ENCODE results near the gene TMEM38B. TPM values are rescaled to one million over a fixed set of nuclear protein-coding genes. Genes with fewer than 3 reads are reported as not detected.

Gene TMEM38B
- total RNA-seq, 3 donors from 2014 or later (not counting 1 experiment from before 2014, with no cell fraction given): 5.7 to 8.0 (median 8.0) TPM

GRCh38 chr9:105679257-105680022 lies 14.9 kb upstream of the TMEM38B start:
- H3K9me3 ChIP-seq (ENCODE audit: control insufficient read depth, insufficient read depth, low read length): no peaks in the 10 kb centered on the region
- Mint-ChIP-seq H3K4me1 (no peaks in the 10 kb centered on the region), H3K27me3 (ENCODE audit: low read depth in 2 of 2) (peaks cover 0 to 6% of the 10 kb centered on the region in 2 donors), H3K36me3 (no peaks in the 10 kb centered on the region), H3K27ac (no peak overlapping the region), H3K9me3 (no peaks in the 10 kb centered on the region), H3K4me3 (no peak overlapping the region)
- intact Hi-C loops (cut with micrococcal nuclease): no loop called here
- no peaks in the 10 kb centered on the region for H3K36me3 ChIP-seq (ENCODE audit: control insufficient read depth, insufficient read depth, low read length)
- no peak overlapping the region for H3K27ac ChIP-seq (ENCODE audit: low read length)
- TF ChIP-seq CTCF (IDR thresholded peaks at IDR 0.05): no peak
- H3K27me3 ChIP-seq (ENCODE audit: control insufficient read depth, insufficient read depth, low read length): no peaks in the 10 kb centered on the region
- 97% methylated on average over 7 of the region's 8 CpGs for WGBS (ENCODE audit: insufficient coverage)
- no peak for DNase-seq
- no peak for ATAC-seq
- no peaks in the 10 kb centered on the region for H3K4me1 ChIP-seq (ENCODE audit: control insufficient read depth, insufficient read depth, low read length)
- H3K4me3 ChIP-seq (ENCODE audit: low read length): no peak overlapping the region

GRCh38 chr9:105681313-105681712 lies 13.0 kb upstream of the TMEM38B start:
- WGBS (ENCODE audit: insufficient coverage): 100% methylated on average over 2 of the region's 2 CpGs
- no peaks in the 10 kb centered on the region for H3K36me3 ChIP-seq (ENCODE audit: control insufficient read depth, insufficient read depth, low read length)
- intact Hi-C loops (cut with micrococcal nuclease): no loop called here
- no peak for TF ChIP-seq CTCF (IDR thresholded peaks at IDR 0.05)
- H3K4me3 ChIP-seq (ENCODE audit: low read length): no peak overlapping the region
- H3K9me3 ChIP-seq (ENCODE audit: control insufficient read depth, insufficient read depth, low read length): no peaks in the 10 kb centered on the region
- no peaks in the 10 kb centered on the region for H3K27me3 ChIP-seq (ENCODE audit: control insufficient read depth, insufficient read depth, low read length)
- no peaks in the 10 kb centered on the region for H3K4me1 ChIP-seq (ENCODE audit: control insufficient read depth, insufficient read depth, low read length)
- Mint-ChIP-seq H3K36me3 (no peaks in the 10 kb centered on the region), H3K27ac (no peak overlapping the region), H3K27me3 (ENCODE audit: low read depth in 2 of 2) (peaks cover 0 to 6% of the 10 kb centered on the region in 2 donors), H3K4me3 (no peak overlapping the region), H3K9me3 (no peaks in the 10 kb centered on the region), H3K4me1 (no peaks in the 10 kb centered on the region)
- no peak overlapping the region for H3K27ac ChIP-seq (ENCODE audit: low read length)
- ATAC-seq (no peak), DNase-seq (no peak)

- Mint-ChIP-seq H3K27ac (no peak overlapping the region), H3K9me3 (no peaks in the 10 kb centered on the region), H3K27me3 (ENCODE audit: low read depth in 2 of 2) (peaks cover 0 to 4% of the 10 kb centered on the region in 2 donors), H3K36me3 (no peaks in the 10 kb centered on the region), H3K4me3 (no peak overlapping the region), H3K4me1 (no peaks in the 10 kb centered on the region)
- no peak for DNase-seq
- Histone ChIP-seq H3K27me3 (ENCODE audit: control insufficient read depth, insufficient read depth, low read length) (no peaks in the 10 kb centered on the region), H3K9me3 (ENCODE audit: control insufficient read depth, insufficient read depth, low read length) (no peaks in the 10 kb centered on the region), H3K36me3 (ENCODE audit: control insufficient read depth, insufficient read depth, low read length) (no peaks in the 10 kb centered on the region), H3K27ac (ENCODE audit: low read length) (no peak overlapping the region), H3K4me1 (ENCODE audit: control insufficient read depth, insufficient read depth, low read length) (no peaks in the 10 kb centered on the region), H3K4me3 (ENCODE audit: low read length) (no peak overlapping the region)
- ATAC-seq: no peak
- intact Hi-C loops (cut with micrococcal nuclease): no loop called here
- TF ChIP-seq CTCF (IDR thresholded peaks at IDR 0.05): no peak
- WGBS (ENCODE audit: insufficient coverage): no CpG with 5 or more reads among the region's 1 CpG
Measured at GRCh38 chr9:105681724-105682123, 12.6 kb upstream of the TMEM38B start.

Measured in natural killer cell (primary cell).